Left hindlimb (tissue), 1 donor: ENCODE measurements around the gene CATSPER1.
"Not testable (repeated sequence)": the region's sequence is repeated elsewhere in the genome, so short reads cannot be mapped to it uniquely, and the experiment has no call there.

Experiments
- DNase-seq: peaks from one replicate; pipeline ENCODE4 v3.0.0-alpha.2; 2018

CATSPER1 gene

DNA sequence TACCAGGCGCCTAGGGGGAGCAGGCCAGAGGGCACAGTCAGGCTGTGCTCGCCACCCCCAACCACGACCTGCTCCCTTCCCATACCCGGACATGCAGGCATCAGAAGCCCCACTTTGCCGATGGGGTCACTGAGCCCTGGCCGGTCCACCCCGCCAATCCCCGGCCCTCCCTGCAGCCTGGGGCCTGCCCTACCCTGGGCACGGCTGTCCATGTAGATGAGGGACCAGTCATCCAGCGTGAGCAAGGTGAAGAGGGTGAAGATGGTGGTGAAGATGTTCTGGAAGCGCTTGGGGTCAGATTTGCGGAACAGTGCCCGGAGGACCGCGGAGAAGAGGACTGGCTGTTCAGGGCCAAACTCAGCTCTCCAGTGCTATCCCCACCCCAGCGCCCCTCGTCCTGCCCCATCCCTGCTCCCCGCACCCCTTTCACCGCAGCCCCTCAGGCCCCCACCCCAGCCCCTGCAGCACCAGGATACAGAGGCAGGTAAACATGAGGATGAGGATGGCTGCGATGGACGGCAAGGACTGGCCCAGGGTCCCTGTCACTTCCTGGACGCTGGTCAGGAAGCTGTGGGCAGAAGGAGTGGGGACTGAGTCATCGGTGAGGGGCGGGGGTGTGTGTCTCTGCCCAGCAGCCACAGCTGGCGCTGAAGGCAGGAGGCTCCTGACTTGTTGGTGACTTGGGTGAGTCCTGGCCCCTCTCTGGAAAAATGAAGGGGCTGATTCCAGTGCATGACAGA, 5.5 kb downstream of the CATSPER1 start:
- no peak for DNase-seq

GRCh38 chr11:66020212-66020611, 6.1 kb downstream of the CATSPER1 start:
- no peak for DNase-seq

DNA sequence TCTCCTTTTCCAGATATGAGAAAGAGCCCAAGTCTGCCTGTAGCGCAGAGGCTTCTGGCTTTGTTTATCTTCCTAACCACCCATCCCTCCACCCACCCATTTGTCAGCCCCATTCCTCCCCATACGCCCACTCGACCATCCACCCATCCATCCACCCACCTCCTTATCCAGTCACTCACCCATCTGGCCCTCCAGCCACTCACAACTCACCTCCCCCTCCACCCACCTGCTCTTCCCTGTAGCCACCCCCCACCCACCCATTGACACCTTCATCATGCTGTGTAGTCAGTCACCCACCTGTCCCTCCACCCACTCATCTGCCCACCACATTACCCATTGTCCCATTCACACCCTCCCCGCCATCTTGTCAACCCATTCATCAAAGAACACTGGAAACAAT, 9.0 kb downstream of the CATSPER1 start:
- DNase-seq, result no peak

DNA sequence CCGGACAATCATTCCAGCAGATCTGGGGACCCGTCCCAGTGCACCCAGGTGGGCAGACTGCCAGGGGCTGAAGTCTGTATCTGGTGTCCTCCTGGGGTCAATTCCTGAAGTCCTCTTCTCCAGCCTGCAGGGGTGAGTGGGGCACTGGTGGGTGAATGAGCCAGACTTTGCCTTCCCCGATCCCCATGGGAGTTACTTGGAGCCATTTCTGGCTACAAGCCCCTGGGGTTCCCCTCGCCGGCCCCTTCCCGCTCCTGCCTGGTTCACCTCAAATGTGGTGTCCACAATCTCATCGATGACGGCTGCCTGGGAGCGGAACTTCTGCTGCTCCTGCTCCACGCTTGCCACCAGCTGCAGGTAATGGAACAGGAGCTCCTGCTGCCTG, 9.5 kb downstream of the CATSPER1 start:
- no peak for DNase-seq

GRCh38 chr11:66015936-66016792, 10.1 kb downstream of the CATSPER1 start:
- no peak for DNase-seq

DNA sequence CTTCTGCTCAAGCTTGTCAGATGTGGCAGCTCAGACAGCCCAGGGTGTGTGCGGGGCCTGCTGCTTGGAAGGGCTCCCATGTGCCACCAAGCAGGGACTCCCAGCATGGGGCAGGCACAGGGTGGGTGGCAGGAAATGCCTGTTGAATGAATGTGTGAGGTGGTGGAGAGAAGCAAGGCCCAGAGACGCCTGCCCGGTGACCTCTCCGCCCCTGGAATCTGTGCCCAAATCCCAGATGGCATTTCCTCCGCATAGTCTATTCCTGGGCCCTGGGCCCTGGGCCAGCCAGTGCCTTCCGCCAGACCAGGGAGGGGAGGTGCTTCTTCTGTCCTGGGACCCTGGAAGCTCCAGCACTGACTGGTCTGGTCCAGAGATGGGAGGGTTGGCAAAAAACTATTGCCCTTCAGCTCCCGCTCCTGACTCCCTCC, 10.8 kb downstream of the CATSPER1 start:
- DNase-seq, result no peak

DNA sequence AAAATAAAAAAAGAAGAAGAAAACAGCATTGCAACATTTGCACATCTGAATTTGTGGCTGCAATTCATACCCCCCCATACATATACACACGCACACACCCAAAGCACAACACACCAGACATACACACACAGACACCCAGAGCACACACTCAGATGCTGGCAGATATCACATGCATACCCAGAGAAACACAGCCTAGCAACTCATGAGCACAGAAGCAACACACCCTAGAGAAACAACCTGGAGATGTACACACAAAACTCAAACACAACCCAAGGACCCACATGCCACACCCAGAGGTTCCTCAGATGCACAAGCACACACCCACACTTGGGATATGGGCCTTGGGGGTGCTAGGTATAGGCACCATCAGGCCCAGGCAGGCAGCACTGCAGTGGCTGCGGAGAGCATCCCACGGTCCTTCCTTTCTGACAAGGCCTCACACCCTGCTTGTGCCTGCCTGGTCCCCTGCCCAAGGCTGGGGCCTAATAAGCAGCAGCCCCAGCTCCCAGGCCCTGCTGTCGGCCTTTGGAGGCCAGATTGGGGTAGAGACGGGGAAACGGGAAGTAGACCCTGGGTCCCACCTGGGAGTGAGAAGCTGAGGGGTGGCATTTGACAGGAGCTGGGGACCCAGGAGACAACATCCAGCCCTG, 11.3 kb downstream of the CATSPER1 start:
- no peak for DNase-seq

GRCh38 chr11:66013762-66014100, 12.5 kb downstream of the CATSPER1 start:
- no peak for DNase-seq

GRCh38 chr11:66012946-66013761, 13.1 kb downstream of the CATSPER1 start:
- DNase-seq, result no peak

DNA sequence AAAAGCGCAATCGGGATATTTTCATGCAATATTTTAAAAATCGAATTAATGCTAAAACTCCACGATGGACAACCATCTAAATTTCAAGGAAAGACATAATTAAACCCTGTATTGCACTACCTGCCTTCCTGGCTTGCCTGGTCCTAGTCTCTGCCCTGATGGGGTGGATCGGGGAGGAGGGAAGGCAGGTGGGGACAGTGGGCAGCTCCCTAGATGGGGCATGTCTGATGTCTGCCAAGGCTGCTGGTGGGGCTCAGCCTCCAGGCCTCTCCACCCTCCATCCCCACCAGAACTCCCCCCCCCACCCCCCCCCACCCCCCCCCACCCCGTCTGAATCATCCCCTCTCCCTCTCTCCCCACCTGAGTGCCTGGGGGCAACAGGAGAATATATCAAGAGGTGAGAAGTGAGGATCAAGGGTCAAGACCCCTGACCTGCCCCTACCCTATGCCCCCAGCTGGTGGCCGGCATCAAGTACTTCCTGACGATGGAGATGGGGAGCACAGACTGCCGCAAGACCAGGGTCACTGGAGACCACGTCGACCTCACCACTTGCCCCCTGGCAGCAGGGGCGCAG, 13.8 kb downstream of the CATSPER1 start:
- no peak for DNase-seq

- no peak for DNase-seq
Measured at GRCh38 chr11:66011785-66012303, 14.4 kb downstream of the CATSPER1 start, which contains the start of gene CST6. TSS of gene CST6 (plus strand) at chr11:66012008. CDS start at chr11:66012045, 37 bp downstream.

GRCh38 chr11:66011239-66011784, 15.0 kb downstream of the CATSPER1 start:
- DNase-seq, result no peak

DNA sequence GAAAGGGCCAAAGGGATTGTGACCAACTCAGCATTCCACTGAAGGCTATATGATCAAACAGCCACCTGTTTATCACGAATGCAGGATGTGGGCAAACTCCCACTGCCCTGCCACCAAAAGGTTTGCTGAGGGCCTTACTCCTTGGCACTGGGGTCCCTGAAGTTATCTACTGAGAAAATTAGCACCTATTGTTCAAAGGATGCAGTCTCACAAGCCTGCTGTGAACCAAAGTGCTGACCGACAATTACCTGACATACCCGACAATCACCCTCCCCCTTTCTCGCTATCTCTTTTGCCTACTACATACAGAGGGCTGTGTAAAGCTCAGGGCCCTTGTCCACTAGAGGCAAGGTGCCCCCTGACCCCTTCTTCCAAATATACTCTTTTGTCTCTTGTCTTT, 16.2 kb downstream of the CATSPER1 start:
- not testable (repeated sequence) for DNase-seq

- DNase-seq, result no peak
Measured at GRCh38 chr11:66008468-66009101, 17.7 kb downstream of the CATSPER1 start.

DNA sequence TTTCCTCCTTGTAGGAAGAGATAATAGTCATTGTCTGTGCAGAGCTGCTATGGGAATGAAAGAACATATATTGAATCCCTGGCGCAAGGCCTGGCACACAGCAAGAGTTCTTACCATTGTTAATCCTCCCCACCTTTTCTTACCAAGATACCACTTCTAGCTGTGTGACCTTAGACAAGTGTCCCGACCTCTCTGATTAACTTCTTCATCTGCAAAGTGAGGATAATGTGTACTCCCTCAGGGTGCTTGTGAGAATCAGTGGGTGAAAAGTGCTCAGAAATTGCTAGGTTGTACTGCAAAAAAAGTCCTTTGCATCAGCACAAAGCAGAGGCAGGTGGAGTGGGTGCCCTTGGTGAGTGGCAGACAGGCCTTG, 18.2 kb downstream of the CATSPER1 start:
- DNase-seq, result no peak

DNA sequence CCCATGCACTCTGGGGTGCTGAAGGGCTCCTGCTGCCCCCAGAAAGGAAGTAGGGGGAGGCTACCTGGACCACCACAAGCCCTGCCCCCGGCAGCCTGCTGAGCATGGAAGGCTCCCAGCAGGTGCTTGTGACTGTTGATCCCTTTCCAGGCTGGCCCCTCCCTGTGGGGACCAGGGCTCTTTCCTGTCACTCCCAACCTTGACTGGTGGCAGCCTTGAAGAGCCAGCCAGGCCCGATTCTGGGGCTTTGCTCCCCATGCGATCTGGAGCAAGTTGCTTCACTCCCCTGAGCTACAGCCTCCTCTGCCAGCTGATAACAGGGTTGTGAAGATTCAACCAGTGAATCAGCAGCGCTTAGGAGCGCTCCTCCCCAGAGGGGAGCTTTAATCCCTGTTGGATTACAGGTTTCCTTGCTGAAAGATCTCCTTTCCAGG, 19.1 kb downstream of the CATSPER1 start:
- no peak for DNase-seq

DNA sequence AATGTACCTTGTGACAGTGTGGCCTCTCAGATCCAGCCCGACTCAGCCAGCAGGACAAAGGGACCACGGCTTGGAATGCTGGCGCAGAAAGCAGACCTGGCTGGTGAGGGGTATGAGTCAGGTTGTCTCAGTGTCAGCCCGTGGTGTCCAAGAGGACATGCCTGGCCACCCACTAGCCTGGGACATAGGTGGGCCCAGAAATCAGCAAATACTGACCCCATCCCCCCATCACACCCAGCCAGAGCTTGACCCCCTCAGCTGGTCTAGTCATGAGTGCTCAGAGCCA, 19.4 kb downstream of the CATSPER1 start:
- DNase-seq, result no peak

- DNase-seq, result no peak
Measured at GRCh38 chr11:66006134-66006890, 20.0 kb downstream of the CATSPER1 start.

DNA sequence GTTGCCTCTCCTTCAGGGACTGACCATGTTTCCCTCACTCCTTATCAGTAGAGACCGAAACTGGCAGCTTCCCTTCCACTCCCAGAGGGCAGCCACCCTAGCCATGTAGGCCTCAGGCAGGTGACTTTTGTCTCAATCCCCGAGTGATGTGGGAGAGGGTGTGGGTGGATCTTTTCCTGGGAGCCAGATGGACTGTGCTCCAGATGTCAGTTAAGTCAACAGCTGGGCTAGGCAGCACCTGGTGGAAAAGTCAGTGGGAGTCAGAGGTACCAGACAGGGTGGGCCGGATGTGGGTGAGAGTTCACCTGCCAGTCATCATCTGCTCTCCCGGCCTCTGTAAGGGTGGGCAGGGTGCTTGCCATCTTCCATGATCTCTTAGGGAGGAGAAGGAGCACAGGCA, 22.1 kb downstream of the CATSPER1 start:
- DNase-seq, result no peak

DNA sequence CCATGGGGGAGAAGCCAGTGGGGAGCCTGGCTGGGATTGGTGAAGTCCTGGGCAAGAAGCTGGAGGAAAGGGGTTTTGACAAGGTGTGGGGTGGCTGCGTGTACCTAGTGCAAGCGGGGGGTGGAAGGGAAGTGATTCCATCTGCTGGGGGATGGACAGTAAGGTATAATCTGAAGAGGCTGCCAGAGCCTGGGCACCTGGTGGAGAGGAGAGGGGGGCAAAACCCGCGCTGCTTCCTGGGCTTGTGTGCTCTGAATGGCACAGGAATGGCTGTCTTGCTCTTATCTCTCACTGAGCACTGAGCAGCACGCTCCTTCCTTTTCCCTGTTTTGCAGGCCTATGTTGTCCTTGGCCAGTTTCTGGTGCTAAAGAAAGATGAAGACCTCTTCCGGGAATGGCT, 23.0 kb downstream of the CATSPER1 start:
- DNase-seq, result no peak
